MM.1S (cell line): ENCODE data around the gene GNAQ.

Experiments used
- EZH2phosphoT487 ChIP-seq: fragments of 300-600 bp; sonication (generic); IDR thresholded peaks from 2 replicates; pipeline ENCODE4 v1.6.1; 2018; ENCODE audit warnings: antibody characterized with exemption, low read length
- TF ChIP-seq, protein P1 (sequence below): fragments of 300-600 bp; sonication (generic); IDR thresholded peaks from 2 replicates; pipeline ENCODE4 v1.5.1; 2016; ENCODE audit warnings: antibody characterized with exemption, low read length, mixed read lengths

DNA sequence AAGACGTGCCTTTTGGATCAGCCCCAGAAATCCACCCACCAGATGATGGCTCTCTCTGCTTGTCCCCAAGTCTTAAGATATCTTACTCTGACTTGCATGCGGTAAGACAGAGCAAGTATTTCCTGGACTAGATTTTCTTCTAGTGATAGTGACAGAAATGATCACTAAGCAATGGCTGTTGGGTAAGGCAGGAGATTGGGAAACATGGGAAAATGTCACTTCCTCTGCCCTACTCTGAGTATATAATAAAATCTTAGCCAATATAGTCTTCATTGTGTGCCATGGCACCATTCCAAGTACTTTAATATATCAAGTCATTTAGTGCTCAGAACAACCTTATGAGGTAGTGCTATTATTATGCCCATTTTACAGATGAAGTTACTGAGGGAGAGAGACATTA is 352.5 kb downstream of the GNAQ start:
- TF ChIP-seq, protein P1, sequence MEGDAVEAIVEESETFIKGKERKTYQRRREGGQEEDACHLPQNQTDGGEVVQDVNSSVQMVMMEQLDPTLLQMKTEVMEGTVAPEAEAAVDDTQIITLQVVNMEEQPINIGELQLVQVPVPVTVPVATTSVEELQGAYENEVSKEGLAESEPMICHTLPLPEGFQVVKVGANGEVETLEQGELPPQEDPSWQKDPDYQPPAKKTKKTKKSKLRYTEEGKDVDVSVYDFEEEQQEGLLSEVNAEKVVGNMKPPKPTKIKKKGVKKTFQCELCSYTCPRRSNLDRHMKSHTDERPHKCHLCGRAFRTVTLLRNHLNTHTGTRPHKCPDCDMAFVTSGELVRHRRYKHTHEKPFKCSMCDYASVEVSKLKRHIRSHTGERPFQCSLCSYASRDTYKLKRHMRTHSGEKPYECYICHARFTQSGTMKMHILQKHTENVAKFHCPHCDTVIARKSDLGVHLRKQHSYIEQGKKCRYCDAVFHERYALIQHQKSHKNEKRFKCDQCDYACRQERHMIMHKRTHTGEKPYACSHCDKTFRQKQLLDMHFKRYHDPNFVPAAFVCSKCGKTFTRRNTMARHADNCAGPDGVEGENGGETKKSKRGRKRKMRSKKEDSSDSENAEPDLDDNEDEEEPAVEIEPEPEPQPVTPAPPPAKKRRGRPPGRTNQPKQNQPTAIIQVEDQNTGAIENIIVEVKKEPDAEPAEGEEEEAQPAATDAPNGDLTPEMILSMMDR = no peak
- no peak for TF ChIP-seq EZH2phosphoT487
